GM21526 (cell line): ENCODE measurements around the gene TMEM30A.
A peak's percentile ranks its signal among the peaks of the same experiment; 100 is the strongest.

Experiments used
- ATAC-seq: cut with Tn5 transposase; IDR thresholded peaks from one replicate; pipeline ENCODE4 v1.9.1; 2021; ENCODE audit warnings: moderate library complexity; ENCODE audit not compliant: unreplicated experiment, low FRiP score

The TMEM30A gene

DNA sequence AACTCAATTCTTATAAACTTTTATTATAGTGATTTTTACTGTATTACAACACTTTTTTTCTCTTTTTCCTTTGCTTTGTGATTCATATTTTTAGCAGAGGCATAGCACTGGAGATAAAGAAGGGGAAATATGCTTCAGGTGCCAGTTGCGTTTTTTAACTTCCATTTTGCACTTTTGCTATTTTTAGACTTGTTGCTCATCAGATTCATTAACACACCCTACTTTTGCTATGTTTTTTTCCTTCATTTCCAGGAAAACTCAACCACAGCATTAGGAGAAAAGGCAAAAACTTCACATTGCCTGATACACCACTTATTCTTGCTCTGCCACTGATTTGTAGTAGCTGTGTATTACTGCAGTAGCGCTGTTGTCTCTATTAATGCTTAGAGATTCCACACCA is 8.0 kb upstream of the TMEM30A start:
- no peak for ATAC-seq

DNA sequence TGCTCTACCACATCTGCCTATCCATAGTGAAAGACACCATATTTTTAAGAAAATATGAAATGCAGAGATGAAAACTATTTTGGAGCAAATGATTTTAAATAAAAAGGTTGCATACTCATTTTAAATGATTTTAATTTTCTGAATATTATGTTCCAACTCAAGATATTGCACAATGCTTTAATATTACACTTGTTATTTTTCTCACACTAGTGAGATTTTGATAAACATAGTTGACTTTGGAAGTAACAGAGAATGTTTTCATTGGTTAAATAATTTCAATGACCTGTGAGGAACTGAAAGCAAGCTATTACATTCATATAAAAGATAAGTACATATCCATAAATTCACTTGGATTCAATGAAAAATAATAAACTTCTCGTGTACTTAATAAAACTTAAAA is 7.2 kb upstream of the TMEM30A start:
- no peak for ATAC-seq

DNA sequence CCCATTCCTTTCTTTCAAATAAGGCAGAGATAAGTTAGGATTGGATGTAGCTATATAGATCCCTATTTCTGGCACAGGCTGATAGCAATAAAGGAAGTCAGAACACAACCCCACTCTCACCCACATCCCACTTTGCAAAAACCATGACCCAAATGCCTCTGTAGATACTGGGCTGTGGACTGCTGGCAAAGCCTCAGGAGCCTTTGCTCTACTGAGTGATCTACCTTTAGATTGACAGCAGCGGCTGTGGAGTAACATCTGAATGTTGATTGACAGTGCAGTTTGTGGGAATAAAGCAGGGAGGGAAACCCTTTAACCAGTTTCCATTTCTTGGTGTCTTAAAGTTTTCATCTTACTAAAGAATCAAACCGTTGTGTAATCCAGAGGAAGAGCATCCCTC is 6.7 kb upstream of the TMEM30A start:
- no peak for ATAC-seq

DNA sequence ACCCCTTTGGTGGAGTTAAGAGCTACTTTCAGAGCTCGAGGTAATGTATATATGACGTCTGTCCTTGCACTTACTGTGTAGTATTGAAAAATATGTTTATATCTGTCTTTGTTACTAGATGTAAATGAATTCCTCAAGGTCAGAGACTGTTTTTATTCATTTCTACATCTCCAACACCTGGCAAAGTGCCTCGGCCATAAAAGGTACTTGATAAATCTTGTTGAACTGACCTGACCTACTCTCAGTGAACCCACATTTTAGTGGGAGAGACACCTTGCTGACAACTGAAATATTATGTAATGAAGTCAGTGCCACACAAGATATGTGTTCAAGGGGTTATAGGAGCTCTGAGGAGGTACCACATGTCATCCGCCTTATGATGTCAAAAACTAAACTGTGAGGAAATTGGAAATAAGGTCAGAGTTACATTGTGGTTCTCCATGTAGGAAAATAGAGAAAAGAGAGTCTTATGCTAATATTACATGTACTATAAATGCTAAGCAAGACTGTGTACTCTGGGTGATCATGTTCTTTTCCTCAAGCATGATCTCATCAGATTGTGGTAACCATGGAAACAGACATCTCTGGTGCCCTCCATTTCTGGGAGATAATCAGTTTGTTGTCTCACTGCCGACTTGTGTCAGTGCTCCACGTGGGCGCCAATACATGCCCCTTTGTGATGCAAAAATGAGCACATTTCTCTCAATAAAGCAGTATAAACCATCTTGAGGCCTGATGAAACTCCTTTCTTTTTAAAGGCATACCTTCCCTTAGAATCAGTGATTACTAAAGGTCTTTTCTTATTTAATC is 5.7 kb upstream of the TMEM30A start:
- no peak for ATAC-seq

DNA sequence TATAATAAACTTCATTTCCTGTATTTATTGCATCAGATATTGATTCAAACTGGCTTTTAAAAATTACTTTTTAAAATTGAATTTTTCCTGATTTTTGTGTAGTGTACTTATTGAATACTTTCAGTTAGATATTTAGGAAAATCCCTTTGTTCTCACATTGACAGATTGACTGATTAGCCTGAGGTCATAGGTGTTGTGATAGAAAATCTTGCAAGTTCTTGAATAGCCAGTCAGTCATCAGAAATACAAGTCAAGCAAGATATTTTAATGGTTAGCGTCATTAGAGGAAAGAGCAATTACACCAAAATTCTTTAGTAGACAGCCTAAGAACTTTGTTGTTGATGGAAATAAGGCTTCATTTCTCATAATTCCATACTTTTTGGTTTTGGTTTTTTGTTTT is 3.4 kb upstream of the TMEM30A start:
- no peak for ATAC-seq

DNA sequence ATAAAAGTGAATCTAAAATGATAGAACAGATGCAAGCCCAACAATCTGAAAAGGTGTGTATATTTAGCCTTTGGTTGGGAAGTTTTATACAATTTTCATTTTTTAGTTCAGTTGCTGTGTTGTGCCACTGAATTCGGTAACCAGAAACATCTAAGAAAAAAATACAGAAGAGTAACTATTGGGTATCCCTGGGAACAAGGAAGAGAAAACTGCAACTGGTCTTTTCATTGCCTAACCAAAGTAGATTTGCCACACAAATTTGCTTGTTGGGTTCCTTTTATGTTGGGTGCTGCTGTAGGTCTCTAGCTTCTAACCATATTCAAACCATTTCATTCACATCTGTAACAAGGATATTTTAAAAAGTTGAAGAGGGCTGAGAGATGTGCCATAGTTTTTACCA is 2.8 kb upstream of the TMEM30A start:
- no peak for ATAC-seq

DNA sequence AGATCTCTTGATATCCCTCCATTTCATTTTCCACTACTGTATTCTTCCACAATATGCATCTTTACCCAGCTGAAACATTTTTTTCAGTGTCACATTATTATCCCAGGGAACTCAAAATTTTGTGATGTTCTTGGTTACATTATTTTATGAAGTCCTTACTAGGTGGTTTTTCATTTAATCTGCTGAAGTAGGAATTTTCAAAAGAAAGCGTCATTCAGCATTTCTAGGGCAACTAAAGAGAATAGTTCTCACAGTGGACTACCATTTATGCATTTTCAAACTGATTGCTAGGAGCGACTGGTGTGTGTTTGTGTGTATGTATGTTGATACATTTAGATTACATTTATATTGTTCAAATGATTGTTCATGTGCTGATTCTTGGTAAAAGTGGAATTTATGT is 2.4 kb upstream of the TMEM30A start:
- ATAC-seq: no peak

DNA sequence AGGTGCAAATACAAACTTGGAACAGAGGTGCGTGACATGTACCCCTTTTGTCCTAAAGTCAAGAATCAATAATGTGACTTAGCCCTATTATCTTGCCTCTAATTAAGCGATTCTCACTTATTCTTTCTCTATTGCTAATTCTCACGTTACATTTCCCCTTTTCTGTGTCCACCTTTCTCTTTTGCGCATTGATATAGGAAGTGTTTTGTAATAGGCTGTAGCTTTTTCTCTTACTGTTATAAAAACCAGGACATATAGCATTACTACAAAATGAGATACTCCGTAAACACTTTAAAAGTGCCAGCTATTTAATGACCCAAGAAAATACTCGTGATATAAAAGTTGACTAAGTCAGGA is 669 bp upstream of the TMEM30A start:
- peak; percentile 15 for ATAC-seq

DNA sequence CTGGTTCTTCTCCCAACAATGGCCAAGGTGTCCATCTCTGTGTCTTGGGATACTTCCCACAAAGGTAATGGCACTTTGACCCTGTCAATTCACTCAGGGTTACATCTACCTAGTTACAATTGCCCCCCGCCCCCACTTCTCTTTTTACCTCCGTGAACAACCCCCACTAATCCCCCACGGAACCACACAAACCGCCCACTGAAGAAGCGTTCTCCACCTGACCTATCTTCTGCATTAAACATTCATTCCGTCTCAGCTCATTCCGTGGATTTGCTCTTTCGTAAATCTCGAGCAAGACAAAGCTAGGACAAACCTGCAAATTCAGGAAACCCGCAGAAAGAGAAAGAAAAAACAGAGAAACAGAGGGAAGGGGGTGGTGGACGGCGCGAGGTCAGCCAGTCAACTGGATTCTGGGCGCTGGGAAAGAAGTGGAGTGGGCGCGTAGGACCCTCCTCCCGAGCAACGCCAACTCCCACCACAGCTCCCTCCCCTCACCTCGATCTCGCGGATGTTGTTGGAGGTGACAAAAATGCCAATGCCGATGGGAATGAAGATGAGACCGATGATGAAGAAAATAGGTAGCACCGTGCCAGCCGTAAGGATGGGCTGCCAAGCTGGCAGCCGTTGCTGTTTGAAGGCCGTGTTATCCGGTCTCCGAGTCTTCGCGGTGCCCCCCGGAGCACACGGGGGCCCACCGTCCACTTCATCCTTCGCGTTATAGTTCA is 523 bp downstream of the TMEM30A start:
- peak; percentile 22 for ATAC-seq

DNA sequence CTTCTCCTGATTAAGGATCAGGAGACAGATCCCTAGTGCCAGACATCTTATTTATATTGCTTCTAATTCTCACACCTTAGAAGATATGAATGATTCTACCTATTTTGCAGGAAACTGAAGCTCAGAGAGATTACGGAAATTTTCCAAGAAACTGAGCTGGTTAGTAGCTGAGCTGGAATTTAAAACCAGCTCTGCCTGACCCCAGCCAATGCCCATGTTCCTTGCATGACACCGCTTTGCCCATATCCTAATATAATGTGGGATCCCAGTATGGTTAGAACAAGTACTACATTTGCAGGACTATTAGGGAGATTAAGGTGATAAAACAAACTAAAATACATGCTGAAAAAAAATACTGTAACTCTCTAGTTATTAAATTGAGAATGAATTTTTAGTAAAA is 1.9 kb downstream of the TMEM30A start:
- no peak for ATAC-seq

DNA sequence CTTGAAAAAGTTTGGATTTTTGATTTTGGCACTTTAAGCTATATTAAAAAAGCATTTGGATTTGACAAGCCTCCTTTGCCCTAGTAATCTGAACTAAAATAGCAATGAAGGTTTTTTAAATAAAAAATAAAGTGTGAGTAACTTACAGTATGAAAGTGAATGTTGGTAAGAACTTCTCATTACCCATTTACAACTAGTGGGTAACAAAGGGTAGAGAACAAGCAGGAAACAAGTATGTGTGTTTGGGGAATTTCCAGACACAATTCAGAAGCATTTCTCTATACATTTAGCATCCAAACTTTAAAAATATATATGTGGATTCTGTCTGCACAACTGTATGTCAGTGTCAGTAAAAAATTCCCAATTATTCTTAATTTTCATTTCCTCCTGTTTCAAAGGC is 2.9 kb downstream of the TMEM30A start:
- no peak for ATAC-seq

DNA sequence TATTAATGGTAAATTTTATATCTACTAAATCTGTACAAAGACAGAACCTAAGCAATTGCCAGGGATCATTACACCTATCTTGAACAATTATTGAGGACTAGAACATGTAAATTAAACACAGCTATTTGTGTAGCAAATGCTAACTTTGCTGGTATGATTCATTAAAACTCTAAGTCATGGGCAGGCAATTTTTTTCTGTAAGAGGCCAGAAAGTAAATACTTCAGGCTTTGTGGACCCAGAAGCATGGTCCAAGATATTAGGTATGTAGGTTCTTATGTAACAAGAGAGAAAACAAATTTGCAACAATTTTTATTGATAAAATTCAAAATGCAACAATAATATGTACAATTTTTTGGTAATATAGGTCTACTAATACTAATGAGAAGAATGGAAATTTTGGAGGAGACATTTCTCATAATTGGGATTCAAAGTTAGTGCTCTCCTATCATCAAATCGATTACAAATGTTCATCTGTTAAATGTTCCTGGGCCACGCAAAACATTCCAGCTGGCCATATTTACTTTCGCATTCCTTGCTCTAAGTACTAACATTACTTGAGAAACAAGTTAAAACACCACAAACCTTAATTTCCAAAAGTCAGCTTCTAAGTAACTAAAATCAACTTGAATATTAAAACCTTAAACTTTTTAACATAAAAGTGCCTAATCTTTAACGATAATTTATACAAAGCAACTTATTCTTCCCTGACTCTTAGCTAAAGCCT is 4.3 kb downstream of the TMEM30A start:
- no peak for ATAC-seq

DNA sequence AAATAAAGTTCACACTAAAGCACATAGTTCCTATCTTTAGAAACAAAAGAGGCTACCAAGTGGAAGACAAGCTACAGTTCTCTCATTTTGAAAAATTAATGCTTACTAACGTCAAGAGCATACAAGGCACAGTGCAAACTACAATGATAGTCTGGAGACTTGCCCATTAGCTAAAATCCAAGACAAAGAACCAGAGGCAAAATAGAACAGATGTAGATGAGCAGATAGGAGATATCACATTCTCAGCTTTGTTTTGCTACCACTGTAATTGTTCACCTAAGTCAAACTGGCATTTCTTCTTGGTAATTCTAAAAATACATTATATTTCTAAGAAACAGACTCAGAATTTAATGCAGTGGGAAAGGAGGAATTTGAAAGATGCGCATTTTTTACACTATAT is 5.2 kb downstream of the TMEM30A start:
- no peak for ATAC-seq

DNA sequence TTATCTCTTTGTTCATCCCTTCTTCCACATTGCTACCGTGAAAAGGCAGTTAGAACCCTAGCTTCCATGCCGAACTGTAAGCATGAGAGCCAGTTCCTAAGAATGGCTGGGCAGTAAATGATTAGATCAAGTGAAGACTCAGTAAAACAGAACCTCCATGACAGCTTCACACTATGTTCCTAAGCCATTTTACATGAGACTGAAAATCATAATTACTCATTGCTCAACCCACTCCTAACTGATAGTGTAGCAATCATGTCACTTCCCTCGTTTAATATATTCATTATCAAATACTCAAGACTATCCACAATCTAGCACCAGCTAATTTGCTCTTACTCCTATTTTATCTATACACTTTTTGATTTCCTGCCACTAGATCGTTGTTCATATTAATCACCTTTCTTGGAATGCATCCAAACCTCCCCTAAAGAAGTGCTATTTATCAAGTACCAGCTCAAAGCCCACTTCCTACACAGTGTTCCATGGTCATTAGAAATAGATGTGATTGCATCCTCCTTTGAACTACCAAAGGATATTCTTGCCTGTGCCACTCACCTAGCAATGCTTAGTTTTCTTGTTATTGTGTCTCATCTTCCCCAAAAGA is 6.0 kb downstream of the TMEM30A start:
- no peak for ATAC-seq

DNA sequence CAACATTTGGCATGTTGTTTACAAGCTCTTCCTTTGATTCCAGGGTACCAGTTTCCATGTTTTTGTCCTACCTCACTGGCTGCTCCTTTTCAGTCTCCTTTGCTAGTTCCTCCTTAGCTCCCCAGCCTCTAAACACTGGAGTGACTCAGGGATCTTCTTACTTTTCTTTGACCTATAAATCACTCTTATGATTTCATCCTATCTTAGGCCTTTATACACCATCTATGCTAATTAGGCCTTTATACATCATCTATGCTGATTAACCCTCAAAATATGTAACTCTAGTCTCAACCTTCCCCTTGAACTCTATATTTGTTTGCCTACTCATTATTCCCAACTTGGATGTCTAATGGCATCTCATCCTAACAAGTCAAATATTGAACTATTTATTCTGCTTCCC is 9.5 kb downstream of the TMEM30A start:
- no peak for ATAC-seq

DNA sequence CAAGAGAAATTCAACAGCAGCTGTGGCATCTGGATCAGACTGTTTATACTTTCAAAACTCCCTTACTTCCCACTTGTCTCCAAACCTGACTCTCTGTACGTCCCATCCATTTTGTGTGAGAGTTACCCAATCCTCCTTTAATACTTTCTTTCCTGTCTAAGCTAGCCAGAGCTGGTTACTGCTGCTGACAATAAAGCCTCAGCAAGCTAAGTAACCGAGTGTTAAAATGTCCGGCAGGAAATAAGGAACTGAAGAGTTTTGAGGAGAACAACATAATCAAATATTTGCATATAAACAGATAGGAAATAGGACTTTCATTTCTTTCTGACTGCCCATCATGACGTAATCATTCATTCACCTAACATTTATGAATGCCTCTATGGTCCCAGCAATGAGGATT is 11.6 kb downstream of the TMEM30A start:
- no peak for ATAC-seq

DNA sequence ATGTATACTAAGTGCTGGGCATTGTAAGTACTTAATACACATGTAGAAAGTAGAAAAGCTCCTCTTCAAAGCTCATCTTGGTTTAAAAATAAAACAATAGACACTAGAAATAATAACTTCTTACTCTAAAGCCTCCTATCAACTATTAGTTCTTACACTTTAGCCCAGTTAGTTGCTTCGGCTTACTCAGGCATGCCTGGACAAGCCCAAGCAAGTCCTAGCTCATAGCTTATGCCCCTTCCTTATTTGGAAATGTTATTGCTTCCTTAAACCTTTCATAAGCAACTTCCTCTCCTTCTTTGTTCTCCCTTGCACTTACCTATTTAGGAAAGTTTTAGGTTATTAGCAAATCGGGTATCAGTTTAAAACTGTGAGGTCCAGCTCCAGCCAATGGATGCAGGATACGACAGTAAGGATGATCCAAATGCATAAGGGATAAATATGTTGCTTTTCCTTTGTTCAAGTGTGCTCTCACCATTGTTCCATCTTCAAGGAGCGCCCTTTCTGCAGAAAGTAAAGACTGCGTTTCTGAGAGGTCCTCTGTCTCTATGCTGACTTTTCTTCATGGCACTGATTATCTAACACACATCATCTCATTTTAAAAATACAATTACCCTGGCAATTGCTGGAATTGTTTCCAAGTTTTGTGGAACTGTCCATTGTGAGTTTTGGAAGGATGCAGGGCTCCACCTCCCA is 12.3 kb downstream of the TMEM30A start:
- ATAC-seq: no peak

DNA sequence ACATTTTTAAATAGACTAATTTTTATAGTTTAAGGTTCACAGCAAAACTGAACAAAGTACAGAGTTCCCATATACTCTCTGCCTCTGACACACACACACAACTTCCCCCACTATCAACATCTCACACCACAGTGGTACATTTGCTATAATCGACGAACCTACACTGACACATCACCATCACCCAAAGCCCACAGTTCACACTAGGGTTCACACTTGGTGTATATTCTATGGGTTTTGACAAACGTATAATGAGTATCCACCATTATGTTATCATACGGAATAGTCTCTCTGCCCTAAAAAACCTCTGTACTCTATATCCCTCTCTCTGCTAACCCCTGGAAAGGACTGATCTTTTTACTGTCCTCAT is 15.6 kb downstream of the TMEM30A start:
- ATAC-seq: no peak

DNA sequence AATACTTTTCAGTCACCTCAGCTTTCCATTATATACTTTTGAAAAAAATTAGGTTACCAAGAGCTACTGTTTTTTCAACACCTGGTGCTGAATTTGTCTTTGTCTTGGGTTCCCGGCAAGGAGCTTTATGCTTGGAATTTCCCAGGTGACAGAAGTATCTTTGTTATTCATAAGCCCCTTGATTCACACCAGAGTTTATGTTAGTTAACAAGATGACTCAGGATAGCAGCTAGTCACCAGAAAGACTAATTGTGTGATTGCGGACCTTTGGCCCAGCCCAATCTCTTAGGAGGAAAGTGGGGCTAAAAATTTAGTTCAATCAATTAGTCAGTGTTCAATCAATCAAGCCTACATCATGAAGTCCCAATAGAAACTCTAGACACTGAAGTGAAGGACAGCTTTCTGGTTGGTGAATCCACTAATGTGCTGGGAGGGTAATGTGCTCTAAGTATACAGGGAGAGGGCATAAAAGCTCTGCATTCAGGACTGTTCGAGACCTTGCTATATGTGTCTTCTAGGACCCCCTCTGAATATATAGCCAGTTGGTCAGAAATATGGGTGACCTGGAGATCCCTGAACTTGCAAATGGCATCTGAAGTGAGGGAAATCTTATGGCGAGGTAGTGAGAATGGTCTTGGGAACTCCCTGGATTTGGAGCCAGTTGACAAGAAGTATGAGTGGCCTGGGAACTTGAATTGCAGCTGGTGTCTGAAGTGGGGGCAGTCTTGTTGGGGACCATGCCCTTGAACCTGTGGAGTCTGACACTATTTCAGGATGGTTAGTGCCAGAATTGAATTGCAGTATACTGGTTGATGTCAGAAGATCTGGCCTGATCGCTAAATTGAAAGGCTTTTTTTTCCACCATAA is 16.2 kb downstream of the TMEM30A start:
- ATAC-seq: no peak

DNA sequence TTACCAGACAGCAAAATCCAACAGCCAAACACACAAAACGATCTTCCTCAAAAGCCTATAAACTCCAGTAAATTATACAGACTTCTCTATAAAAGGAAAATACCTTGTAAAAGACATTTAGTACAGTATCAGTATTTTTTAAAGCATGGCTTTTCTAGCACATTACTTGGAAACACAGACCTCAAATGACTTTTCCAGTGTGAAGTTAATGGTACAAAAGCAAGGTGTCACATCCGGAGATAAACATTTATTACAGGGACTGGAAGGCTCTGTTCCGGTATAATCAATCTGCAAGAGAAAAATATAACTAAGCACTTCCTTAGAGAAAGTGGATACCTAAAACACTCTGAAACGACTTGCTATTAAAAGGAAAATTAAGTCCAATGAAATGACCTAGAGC is 17.1 kb downstream of the TMEM30A start:
- ATAC-seq: no peak
